IMR-90 (cell line): ENCODE measurements around the gene HBZ.

Experiments used
- CEBPB ChIP-seq: IDR thresholded peaks from 2 replicates; pipeline ENCODE4 v1.6.1; 2012; ENCODE audit warnings: low read depth, low read length, improper control_type of control experiment
- CTCF ChIP-seq: conservative IDR thresholded peaks from 2 replicates; pipeline ENCODE4 v1.5.1; 2012; ENCODE audit warnings: mild to moderate bottlenecking, low read depth, low read length, improper control_type of control experiment
- MAZ ChIP-seq: IDR thresholded peaks from 2 replicates; pipeline ENCODE4 v1.6.1; 2012; ENCODE audit warnings: low read depth, mild to moderate bottlenecking, low read length, improper control_type of control experiment, moderate library complexity, borderline replicate concordance
- POLR2A ChIP-seq: IDR thresholded peaks from 2 replicates; pipeline ENCODE4 v1.6.1; 2012; ENCODE audit warnings: mild to moderate bottlenecking, low read depth, low read length
- RAD21 ChIP-seq: IDR thresholded peaks from 2 replicates; pipeline ENCODE4 v1.6.1; 2012; ENCODE audit warnings: low read length, improper control_type of control experiment
- RCOR1 ChIP-seq: IDR thresholded peaks from 2 replicates; pipeline ENCODE4 v1.6.1; 2012; ENCODE audit warnings: mild to moderate bottlenecking, low read length, improper control_type of control experiment; ENCODE audit not compliant: insufficient replicate concordance
- RFX5 ChIP-seq: IDR thresholded peaks from 2 replicates; pipeline ENCODE4 v1.8.0; 2012; ENCODE audit warnings: low read depth, mild to moderate bottlenecking, low read length, moderate library complexity
- SMC3 ChIP-seq: fragments of 150-350 bp; IDR thresholded peaks from 2 replicates; pipeline ENCODE4 v1.6.1; 2016; ENCODE audit warnings: low read depth, mild to moderate bottlenecking, antibody characterized with exemption, low read length, moderate library complexity
- USF2 ChIP-seq: fragments of 150-350 bp; IDR thresholded peaks from 2 replicates; pipeline ENCODE4 v1.6.1; 2017; ENCODE audit warnings: mild to moderate bottlenecking, antibody characterized with exemption, low read length, low read depth

GRCh38 chr16:138049-138417, 14.4 kb upstream of the HBZ start:
- TF ChIP-seq CTCF = no peak
- TF ChIP-seq SMC3 = no peak
- no peak for TF ChIP-seq POLR2A
- no peak for TF ChIP-seq RAD21
- TF ChIP-seq RCOR1 = no peak
- TF ChIP-seq USF2 = no peak
- TF ChIP-seq RFX5 = no peak
- peak; percentile 27; the same call in 1 of the 2 replicates for TF ChIP-seq MAZ
- TF ChIP-seq CEBPB = no peak
